Vagina (tissue), 2 donors: Measurements from ENCODE around the gene KLF6. TPM values are rescaled to one million over a fixed set of nuclear protein-coding genes. Genes with fewer than 3 reads are reported as not detected.

Experiments used
- DNase-seq, 2 donors: peaks; one replicate each; pipeline ENCODE4 v3.0.0-alpha.2; 2017; ENCODE audit errors: extremely low spot score in 2 of 2
- H3K27ac ChIP-seq: fragments of 200-600 bp; sonication (generic); one replicate; pipeline ENCODE4 v1.5.1; 2019
- H3K27me3 ChIP-seq: fragments of 200-600 bp; sonication (generic); one replicate; pipeline ENCODE4 v1.5.1; 2019
- H3K36me3 ChIP-seq, 2 donors: fragments of 200-600 bp; sonication (generic); one replicate each; pipeline ENCODE4 v1.5.1; 2017 to 2019
- H3K4me1 ChIP-seq: fragments of 200-600 bp; sonication (generic); one replicate; pipeline ENCODE4 v1.5.1; 2019
- H3K4me3 ChIP-seq, 2 donors: fragments of 200-600 bp; sonication (generic); 1 replicate in 1 of 2; 2 replicates in 1 of 2; pipeline ENCODE4 v1.5.1; 2016 to 2019
- H3K9me3 ChIP-seq: fragments of 200-600 bp; sonication (generic); one replicate; pipeline ENCODE4 v1.5.1; 2019
- CTCF ChIP-seq, 3 experiments: fragments of 450-650 bp in 2 of 3; fragments of 200-600 bp in 1 of 3; sonication (generic) in 1 of 3; IDR thresholded peaks; one replicate each; pipeline ENCODE4 v1.5.1; 2017 to 2019; ENCODE audit warnings: antibody characterized with exemption in 3 of 3, mild to moderate bottlenecking in 2 of 3, moderate library complexity in 2 of 3
- POLR2A ChIP-seq, 2 donors: fragments of 450-650 bp; IDR thresholded peaks; one replicate each; pipeline ENCODE4 v1.6.1; 2017; ENCODE audit warnings: antibody characterized with exemption in 2 of 2, mild to moderate bottlenecking in 2 of 2, moderate library complexity in 2 of 2
- POLR2AphosphoS5 ChIP-seq, 2 donors: sonication (generic); formaldehyde crosslinking; IDR thresholded peaks; one replicate each; pipeline ENCODE4 v1.9.0; 2017; ENCODE audit warnings: antibody characterized with exemption in 2 of 2, mild to moderate bottlenecking in 2 of 2, low read depth in 1 of 2; ENCODE audit not compliant: insufficient read depth in 1 of 2
- intact Hi-C: fragments of 100-400 bp; cut with DNase I; formaldehyde crosslinking; loops from one replicate; pipeline ENCODE4 v1.15.1; 2023
- total RNA-seq: library from RNA; depleted of rRNA; stranded (reverse); fragments of >200 nt; gene quantifications from one replicate; pipeline ENCODE4 v1.2.3, GENCODE V29; 2016

KLF6 gene
- total RNA-seq, 1 donor from 2014 or later = 145 TPM

- Histone ChIP-seq H3K4me1 (peaks cover 25% of the 10 kb centered on the region), H3K9me3 (no peaks in the 10 kb centered on the region), H3K4me3 (no peak overlapping the region), H3K36me3 (no peaks in the 10 kb centered on the region), H3K27me3 (no peaks in the 10 kb centered on the region), H3K27ac (peak overlapping the region; percentile 56)
- no peak for DNase-seq
- TF ChIP-seq POLR2A (IDR thresholded peaks at IDR 0.05) (no peak), POLR2AphosphoS5 (IDR thresholded peaks at IDR 0.05; ENCODE audit: insufficient read depth in 1 of 2, low read depth in 1 of 2) (no peak), CTCF (IDR thresholded peaks at IDR 0.05) (no peak)
- intact Hi-C loops = no loop called here
These were observed 38.4 kb downstream of the KLF6 start for GRCh38 chr10:3746634-3747033.

GRCh38 chr10:3745521-3745920 is 39.5 kb downstream of the KLF6 start:
- intact Hi-C loops = no loop called here
- Histone ChIP-seq H3K27me3 (no peaks in the 10 kb centered on the region), H3K36me3 (no peaks in the 10 kb centered on the region), H3K9me3 (no peaks in the 10 kb centered on the region), H3K27ac (no peak overlapping the region), H3K4me3 (no peak overlapping the region), H3K4me1 (peaks cover 21% of the 10 kb centered on the region)
- no peak for DNase-seq
- TF ChIP-seq POLR2AphosphoS5 (IDR thresholded peaks at IDR 0.05; ENCODE audit: insufficient read depth in 1 of 2, low read depth in 1 of 2) = no peak
- TF ChIP-seq CTCF (IDR thresholded peaks at IDR 0.05) = no peak
- TF ChIP-seq POLR2A (IDR thresholded peaks at IDR 0.05) = no peak

GRCh38 chr10:3741688-3742461 is 43.1 kb downstream of the KLF6 start:
- H3K4me1 ChIP-seq = no peaks in the 10 kb centered on the region
- no peak overlapping the region for H3K4me3 ChIP-seq
- H3K27ac ChIP-seq = peak overlapping the region; percentile 53
- DNase-seq = peak in 1 of 2 donors; percentile 76
- H3K9me3 ChIP-seq = no peaks in the 10 kb centered on the region
- TF ChIP-seq POLR2A (IDR thresholded peaks at IDR 0.05) (no peak), CTCF (IDR thresholded peaks at IDR 0.05) (no peak), POLR2AphosphoS5 (IDR thresholded peaks at IDR 0.05; ENCODE audit: insufficient read depth in 1 of 2, low read depth in 1 of 2) (no peak)
- H3K36me3 ChIP-seq = no peaks in the 10 kb centered on the region
- intact Hi-C loops = no loop called here
- H3K27me3 ChIP-seq = no peaks in the 10 kb centered on the region

GRCh38 chr10:3740157-3740871 is 44.7 kb downstream of the KLF6 start:
- intact Hi-C loops = no loop called here
- Histone ChIP-seq H3K27me3 (no peaks in the 10 kb centered on the region), H3K9me3 (no peaks in the 10 kb centered on the region), H3K36me3 (no peaks in the 10 kb centered on the region), H3K27ac (no peak overlapping the region), H3K4me1 (no peaks in the 10 kb centered on the region), H3K4me3 (no peak overlapping the region)
- DNase-seq = no peak
- TF ChIP-seq CTCF (IDR thresholded peaks at IDR 0.05) (no peak), POLR2AphosphoS5 (IDR thresholded peaks at IDR 0.05; ENCODE audit: insufficient read depth in 1 of 2, low read depth in 1 of 2) (peak in 1 of 2 donors; percentile 41), POLR2A (IDR thresholded peaks at IDR 0.05) (no peak)
